Skin of body (tissue), 2 donors: ENCODE data around the gene USP17L11. TPM values are rescaled to one million over a fixed set of nuclear protein-coding genes. Genes with fewer than 3 reads are reported as not detected.
"Not testable (repeated sequence)": the region's sequence is repeated elsewhere in the genome, so short reads cannot be mapped to it uniquely, and the experiment has no call there.

Source experiments
- DNase-seq: peaks from one replicate; lab custom pipeline; 2025; lab: John Stamatoyannopoulos, UW
- total RNA-seq: library from RNA; depleted of rRNA; stranded (reverse); fragments of >200 nt; gene quantifications from one replicate; pipeline ENCODE4 v1.2.3, GENCODE V29; 2014

The USP17L11 gene
- total RNA-seq: not detected

GRCh38 chr4:9215105-9215504 is at the start of gene USP17L11:
USP17L11 (plus strand) TSS chr4:9215405; CDS start chr4:9215405, 0 bp downstream.
- not testable (repeated sequence) for DNase-seq

GRCh38 chr4:9165990-9166389 is 49.2 kb upstream of the USP17L11 start:
- not testable (repeated sequence) for DNase-seq

- DNase-seq: not testable (repeated sequence)
These were observed 45.3 kb upstream of the USP17L11 start, which contains the start of gene FAM90A26 for GRCh38 chr4:9169791-9170459. FAM90A26 (plus strand) TSS chr4:9170409; CDS start chr4:9173173, 2,764 bp downstream.

GRCh38 chr4:9210357-9210756 is 4.8 kb upstream of the USP17L11 start, which contains the start of gene USP17L10:
USP17L10 (plus strand) TSS chr4:9210657; CDS start chr4:9210657, 0 bp downstream.
- not testable (repeated sequence) for DNase-seq

GRCh38 chr4:9214701-9215100 is 504 bp upstream of the USP17L11 start:
- not testable (repeated sequence) for DNase-seq

GRCh38 chr4:9219852-9220251 is 4.6 kb downstream of the USP17L11 start, which contains the start of gene USP17L12:
USP17L12 (plus strand) TSS chr4:9220152; CDS start chr4:9220152, 0 bp downstream.
- DNase-seq: not testable (repeated sequence)

- DNase-seq: not testable (repeated sequence)
These were observed 9.4 kb downstream of the USP17L11 start, which contains the start of gene USP17L13 for GRCh38 chr4:9224596-9224995. USP17L13 (plus strand) TSS chr4:9224896; CDS start chr4:9224896, 0 bp downstream.

GRCh38 chr4:9230249-9230648 is 15.0 kb downstream of the USP17L11 start:
- not testable (repeated sequence) for DNase-seq

GRCh38 chr4:9234085-9234484 is 18.9 kb downstream of the USP17L11 start, which contains the start of gene USP17L15:
USP17L15 (plus strand) TSS chr4:9234385; CDS start chr4:9234385, 0 bp downstream.
- DNase-seq: not testable (repeated sequence)

GRCh38 chr4:9238461-9238860 is 23.3 kb downstream of the USP17L11 start:
- DNase-seq: not testable (repeated sequence)

GRCh38 chr4:9243579-9243978 is 28.4 kb downstream of the USP17L11 start, which contains the start of gene USP17L17:
USP17L17 (plus strand) TSS chr4:9243879; CDS start chr4:9243879, 0 bp downstream.
- DNase-seq: not testable (repeated sequence)

GRCh38 chr4:9247953-9248680 is 32.9 kb downstream of the USP17L11 start, which contains the start of gene USP17L18:
USP17L18 (plus strand) TSS chr4:9248630; CDS start chr4:9248630, 0 bp downstream.
- DNase-seq: not testable (repeated sequence)

- not testable (repeated sequence) for DNase-seq
These were observed 37.9 kb downstream of the USP17L11 start, which contains the start of gene USP17L19 for GRCh38 chr4:9253078-9253477. USP17L19 (plus strand) TSS chr4:9253378; CDS start chr4:9253378, 0 bp downstream.

- DNase-seq: not testable (repeated sequence)
These were observed 42.6 kb downstream of the USP17L11 start, which contains the start of gene USP17L20 for GRCh38 chr4:9257824-9258223. USP17L20 (plus strand) TSS chr4:9258124; CDS start chr4:9258124, 0 bp downstream.

- DNase-seq: not testable (repeated sequence)
These were observed 47.4 kb downstream of the USP17L11 start, which contains the start of gene USP17L21 for GRCh38 chr4:9262572-9262971. USP17L21 (plus strand) TSS chr4:9262872; CDS start chr4:9262872, 0 bp downstream.

Other genes starting within 250 kb of the USP17L11 start
- not detected for gene FAM90A26, start 45.0 kb upstream of the USP17L11 start, total RNA-seq
- not detected for gene USP17L10, start 4.7 kb upstream of the USP17L11 start, total RNA-seq
- not detected for gene USP17L12, start 4.7 kb downstream of the USP17L11 start, total RNA-seq
- not detected for gene USP17L13, start 9.5 kb downstream of the USP17L11 start, total RNA-seq
- not detected for gene USP17L15, start 19.0 kb downstream of the USP17L11 start, total RNA-seq
- gene USP17L17, start 28.5 kb downstream of the USP17L11 start, total RNA-seq: not detected
- gene USP17L18, start 33.2 kb downstream of the USP17L11 start, total RNA-seq: not detected
- not detected for gene USP17L19, start 38.0 kb downstream of the USP17L11 start, total RNA-seq
- gene USP17L20, start 42.7 kb downstream of the USP17L11 start, total RNA-seq: not detected
- not detected for gene USP17L21, start 47.5 kb downstream of the USP17L11 start, total RNA-seq
- gene USP17L22, start 52.2 kb downstream of the USP17L11 start, total RNA-seq: not detected
- not detected for gene USP17L24, start 109.8 kb downstream of the USP17L11 start, total RNA-seq
- gene USP17L25, start 114.5 kb downstream of the USP17L11 start, total RNA-seq: not detected
- gene USP17L26, start 119.3 kb downstream of the USP17L11 start, total RNA-seq: not detected
- not detected for gene USP17L5, start 124.0 kb downstream of the USP17L11 start, total RNA-seq
- gene USP17L27, start 128.7 kb downstream of the USP17L11 start, total RNA-seq: not detected
- not detected for gene USP17L28, start 133.5 kb downstream of the USP17L11 start, total RNA-seq
- not detected for gene USP17L29, start 138.2 kb downstream of the USP17L11 start, total RNA-seq
- not detected for gene USP17L30, start 147.7 kb downstream of the USP17L11 start, total RNA-seq
- gene DEFB131A, start 229.0 kb downstream of the USP17L11 start, total RNA-seq: not detected